Measurements from ENCODE around the gene HERPUD1.

The HERPUD1 gene

DNA sequence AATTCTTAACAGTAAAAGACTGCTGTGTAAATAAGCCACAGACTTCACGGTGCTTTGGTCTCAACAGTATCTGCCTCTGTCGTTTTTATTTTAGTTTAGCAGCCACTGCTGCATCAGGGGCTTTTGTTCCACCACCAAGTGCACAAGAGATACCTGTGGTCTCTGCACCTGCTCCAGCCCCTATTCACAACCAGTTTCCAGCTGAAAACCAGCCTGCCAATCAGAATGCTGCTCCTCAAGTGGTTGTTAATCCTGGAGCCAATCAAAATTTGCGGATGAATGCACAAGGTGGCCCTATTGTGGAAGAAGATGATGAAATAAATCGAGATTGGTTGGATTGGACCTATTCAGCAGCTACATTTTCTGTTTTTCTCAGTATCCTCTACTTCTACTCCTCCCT is 7.9 kb downstream of the HERPUD1 start:
- H3K9me3 Mint-ChIP-seq = no peaks in the 10 kb centered on the region
- H3K36me3 Mint-ChIP-seq = peaks cover 44% of the 10 kb centered on the region
- peaks cover 67% of the 10 kb centered on the region for H3K4me1 Mint-ChIP-seq
- H3K4me3 Mint-ChIP-seq = no peak overlapping the region
- H3K27me3 Mint-ChIP-seq = no peaks in the 10 kb centered on the region
- peak overlapping the region; percentile 35 for H3K27ac Mint-ChIP-seq

DNA sequence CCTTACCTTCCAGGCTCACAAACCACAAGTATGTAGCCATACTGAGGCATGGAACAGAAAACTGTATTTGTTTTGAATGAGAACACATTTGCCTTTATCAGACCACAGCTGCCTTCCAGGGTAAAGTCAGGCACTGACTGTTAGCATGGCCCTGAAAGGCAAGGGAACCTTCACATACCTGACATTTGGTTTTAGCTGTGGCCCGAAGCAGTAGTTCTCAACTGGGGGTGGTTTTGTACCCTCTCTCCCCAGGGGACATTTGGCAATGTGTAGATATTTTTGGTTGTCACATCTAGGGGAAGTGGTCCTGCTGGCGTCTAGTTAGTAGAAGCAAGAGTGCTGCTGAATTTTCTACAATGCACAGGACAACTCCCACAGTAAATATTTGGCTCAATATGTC is 9.2 kb downstream of the HERPUD1 start:
- H3K9me3 Mint-ChIP-seq = no peaks in the 10 kb centered on the region
- H3K4me3 Mint-ChIP-seq = no peak overlapping the region
- peaks cover 35% of the 10 kb centered on the region for H3K36me3 Mint-ChIP-seq
- H3K27ac Mint-ChIP-seq = peak overlapping the region; percentile 38
- H3K4me1 Mint-ChIP-seq = peaks cover 62% of the 10 kb centered on the region
- H3K27me3 Mint-ChIP-seq = no peaks in the 10 kb centered on the region

DNA sequence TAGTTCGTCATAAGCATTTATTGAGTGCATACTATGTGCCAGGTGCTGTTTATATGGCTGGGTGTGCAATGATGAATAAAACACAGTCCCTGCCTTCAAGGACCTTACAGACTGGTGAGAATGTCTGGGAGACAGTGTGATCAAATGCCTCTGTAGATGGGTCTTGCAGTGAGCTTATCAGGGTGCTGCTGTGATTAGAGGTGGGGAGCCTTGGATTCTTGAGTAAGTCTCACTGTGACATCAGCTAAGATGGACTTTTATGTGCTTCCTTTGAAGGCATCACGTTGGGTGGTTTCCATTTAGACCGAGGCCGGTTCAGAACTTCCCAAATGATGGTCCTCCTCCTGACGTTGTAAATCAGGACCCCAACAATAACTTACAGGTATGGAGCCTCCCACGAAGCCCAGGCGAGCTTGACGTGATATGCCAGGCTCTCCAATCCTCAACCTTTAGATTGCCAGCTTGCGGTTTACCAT is 10.0 kb downstream of the HERPUD1 start:
- no peaks in the 10 kb centered on the region for H3K27me3 Mint-ChIP-seq
- H3K36me3 Mint-ChIP-seq = peaks cover 31% of the 10 kb centered on the region
- H3K9me3 Mint-ChIP-seq = no peaks in the 10 kb centered on the region
- H3K4me3 Mint-ChIP-seq = no peak overlapping the region
- peaks cover 58% of the 10 kb centered on the region for H3K4me1 Mint-ChIP-seq
- H3K27ac Mint-ChIP-seq = peak overlapping the region; percentile 65

DNA sequence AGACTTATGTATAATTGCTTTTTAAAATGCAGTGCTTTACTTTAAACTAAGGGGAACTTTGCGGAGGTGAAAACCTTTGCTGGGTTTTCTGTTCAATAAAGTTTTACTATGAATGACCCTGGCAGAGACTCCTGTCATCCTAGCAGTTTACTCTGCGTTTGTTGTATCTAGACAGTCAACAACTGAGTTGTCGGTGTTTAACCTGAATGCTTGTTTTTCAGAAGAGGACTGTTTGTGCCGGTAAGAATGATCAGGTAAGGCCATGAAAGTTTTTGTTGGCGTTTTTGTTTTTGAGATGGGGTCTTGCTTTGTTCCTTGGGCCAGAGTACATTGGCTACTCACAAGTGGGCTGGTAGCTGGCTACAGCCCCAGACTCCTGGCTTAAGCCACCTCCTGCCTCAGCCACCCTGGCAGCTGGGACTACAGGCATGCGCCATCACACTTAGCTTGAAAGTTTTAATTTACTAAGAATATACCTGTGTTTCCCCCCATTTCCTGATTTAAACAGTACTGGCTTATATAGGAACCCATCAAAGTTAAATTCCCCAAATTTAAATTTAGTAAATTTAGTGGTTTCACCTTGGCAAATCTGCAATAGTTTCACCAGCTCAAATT is 11.9 kb downstream of the HERPUD1 start:
- Mint-ChIP-seq H3K4me1 (peaks cover 41% of the 10 kb centered on the region), H3K27me3 (no peaks in the 10 kb centered on the region), H3K4me3 (no peak overlapping the region), H3K9me3 (no peaks in the 10 kb centered on the region), H3K36me3 (peaks cover 20% of the 10 kb centered on the region), H3K27ac (peak overlapping the region; percentile 85)

DNA sequence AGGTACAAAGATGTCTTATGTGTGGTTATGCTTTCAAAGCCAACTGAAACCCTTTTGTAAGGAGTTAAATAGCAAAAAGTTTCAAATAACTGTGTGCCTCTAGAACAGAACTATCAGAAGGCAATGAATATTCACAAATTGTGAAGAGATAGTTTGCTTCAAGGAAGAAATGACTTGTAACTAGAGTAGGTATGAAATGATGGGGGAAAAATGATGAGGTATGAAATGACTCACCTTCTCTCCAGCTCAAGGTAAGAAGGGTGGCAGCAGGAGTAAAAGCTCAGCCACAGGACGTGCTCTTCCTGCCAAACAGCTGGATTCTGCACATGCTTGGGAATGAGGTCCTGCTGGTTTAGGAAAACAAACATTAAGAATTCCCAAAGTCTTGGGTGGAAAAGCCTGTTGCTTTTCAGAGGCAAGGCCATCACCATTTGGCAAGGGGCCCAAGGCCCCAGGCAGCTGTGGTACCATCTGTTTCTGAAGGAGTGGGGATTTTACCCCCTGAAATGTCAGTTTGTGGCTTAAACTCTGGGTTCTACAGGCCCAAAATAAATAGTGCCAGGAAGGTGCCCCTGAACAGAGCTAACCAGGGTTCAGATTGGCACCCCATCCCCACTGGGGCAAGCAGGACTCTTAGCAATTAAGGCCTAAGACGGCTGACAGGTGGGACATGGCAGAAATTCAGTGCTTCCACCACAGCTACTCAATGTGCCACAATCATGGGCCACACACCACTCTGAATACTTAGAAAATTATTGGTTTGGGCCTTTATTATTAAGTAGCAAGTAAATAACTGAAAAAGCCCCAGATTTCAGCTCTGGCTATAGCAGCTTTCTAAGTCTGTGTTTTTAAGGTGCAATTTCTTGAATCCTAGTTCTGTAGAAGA is 13.3 kb downstream of the HERPUD1 start:
- Mint-ChIP-seq H3K36me3 (peaks cover 14% of the 10 kb centered on the region), H3K27me3 (no peaks in the 10 kb centered on the region), H3K4me1 (peaks cover 28% of the 10 kb centered on the region), H3K27ac (peak overlapping the region; percentile 85), H3K4me3 (peak overlapping the region; percentile 15), H3K9me3 (no peaks in the 10 kb centered on the region)

DNA sequence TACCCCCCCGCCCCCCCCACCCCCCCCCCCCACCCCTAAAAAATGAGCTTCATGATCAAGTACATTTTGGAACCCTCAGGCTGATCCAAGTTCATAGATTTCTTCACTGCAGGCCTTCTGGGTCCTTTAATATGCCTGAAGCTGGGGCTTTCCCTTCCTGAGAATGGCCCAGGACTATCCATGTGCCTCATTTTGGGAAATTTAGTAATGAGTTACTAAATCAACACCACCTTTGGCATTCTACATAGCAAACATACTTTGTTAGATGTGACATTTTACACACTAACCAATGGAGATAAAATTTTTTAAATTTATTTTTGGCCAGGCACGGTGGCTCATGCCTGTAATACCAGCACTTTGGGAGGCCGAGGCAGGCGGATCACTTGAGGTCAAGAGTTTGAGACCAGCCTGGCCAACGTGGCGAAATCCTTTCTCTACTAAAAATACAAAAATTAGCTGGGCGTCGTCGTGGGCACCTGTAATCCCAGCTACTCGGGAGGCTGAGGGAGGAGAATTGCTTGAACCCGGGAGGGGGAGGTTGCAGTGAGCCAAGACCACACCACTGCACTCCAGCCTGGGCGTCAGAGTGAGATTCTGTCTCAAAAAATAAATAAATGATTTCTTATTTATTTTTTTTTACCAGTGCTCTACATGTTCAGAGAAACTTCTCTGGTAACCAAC is 14.0 kb downstream of the HERPUD1 start:
- peak overlapping the region; percentile 51 for H3K27ac Mint-ChIP-seq
- H3K4me3 Mint-ChIP-seq = no peak overlapping the region
- H3K27me3 Mint-ChIP-seq = no peaks in the 10 kb centered on the region
- peaks cover 34% of the 10 kb centered on the region for H3K4me1 Mint-ChIP-seq
- peaks cover 14% of the 10 kb centered on the region for H3K36me3 Mint-ChIP-seq
- no peaks in the 10 kb centered on the region for H3K9me3 Mint-ChIP-seq

DNA sequence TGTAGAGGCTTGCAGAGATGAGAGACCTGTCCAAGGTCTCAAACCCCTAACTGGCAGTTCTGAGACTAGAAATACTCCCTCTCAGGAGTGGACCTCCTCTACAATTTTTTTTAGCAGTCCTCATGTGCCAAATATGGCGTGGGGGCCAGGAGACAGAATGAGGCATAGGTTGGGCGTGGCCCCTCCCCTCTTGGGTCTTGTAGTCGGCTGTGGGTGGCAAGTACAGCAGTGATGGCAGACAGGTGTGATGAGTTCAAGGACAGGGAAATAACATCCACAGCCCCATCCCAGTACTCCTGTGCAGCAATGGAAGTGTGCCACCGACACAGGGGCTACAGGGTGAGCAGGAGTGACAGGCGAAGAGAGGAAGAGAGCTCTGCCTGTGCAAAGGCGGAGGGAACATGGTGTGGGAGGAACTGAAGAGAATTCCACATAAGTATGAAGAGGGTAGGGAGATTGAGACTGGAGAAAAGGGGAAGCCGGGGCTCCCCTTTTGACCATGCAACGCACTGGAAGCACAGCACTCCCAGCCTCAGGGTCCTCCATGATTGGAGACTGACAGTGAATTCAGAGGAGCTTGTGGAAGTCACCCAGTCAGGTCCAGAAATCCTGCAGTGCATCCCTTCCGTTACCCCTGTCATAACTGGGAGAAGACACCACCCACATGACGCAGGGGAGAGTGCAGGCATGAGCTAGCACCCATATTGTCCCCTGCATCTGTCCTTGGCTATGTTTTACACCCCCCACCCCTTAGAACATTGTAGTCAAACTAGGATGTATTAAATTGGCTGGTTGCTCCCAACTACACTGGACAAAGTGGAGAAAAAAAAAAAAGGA is 15.0 kb downstream of the HERPUD1 start:
- H3K4me1 Mint-ChIP-seq = peaks cover 40% of the 10 kb centered on the region
- H3K27me3 Mint-ChIP-seq = no peaks in the 10 kb centered on the region
- no peaks in the 10 kb centered on the region for H3K9me3 Mint-ChIP-seq
- peak overlapping the region; percentile 94 for H3K27ac Mint-ChIP-seq
- peaks cover 10% of the 10 kb centered on the region for H3K36me3 Mint-ChIP-seq
- H3K4me3 Mint-ChIP-seq = peak overlapping the region; percentile 1

DNA sequence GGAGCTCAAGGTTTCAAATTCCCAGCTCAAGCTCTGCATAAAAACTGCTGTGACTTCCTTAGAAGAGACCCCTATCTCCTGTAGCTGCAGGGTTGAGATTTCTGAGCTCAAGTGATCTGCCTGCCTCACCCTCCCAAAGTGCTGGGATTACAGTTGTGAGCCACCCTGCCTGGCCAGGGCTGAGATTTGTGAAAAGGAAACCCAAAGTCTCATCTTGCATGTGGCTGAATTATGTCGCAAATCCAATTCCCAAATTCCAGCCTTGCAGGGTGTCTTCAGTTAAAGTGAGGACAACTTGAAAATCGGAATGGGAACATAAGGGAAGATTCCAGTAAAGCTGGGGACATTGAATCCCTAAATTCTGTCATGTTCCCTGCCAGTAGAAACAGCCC is 15.7 kb downstream of the HERPUD1 start:
- H3K9me3 Mint-ChIP-seq = no peaks in the 10 kb centered on the region
- peaks cover 10% of the 10 kb centered on the region for H3K36me3 Mint-ChIP-seq
- H3K4me3 Mint-ChIP-seq = no peak overlapping the region
- H3K27me3 Mint-ChIP-seq = no peaks in the 10 kb centered on the region
- H3K27ac Mint-ChIP-seq = peak overlapping the region; percentile 65
- H3K4me1 Mint-ChIP-seq = peaks cover 40% of the 10 kb centered on the region

DNA sequence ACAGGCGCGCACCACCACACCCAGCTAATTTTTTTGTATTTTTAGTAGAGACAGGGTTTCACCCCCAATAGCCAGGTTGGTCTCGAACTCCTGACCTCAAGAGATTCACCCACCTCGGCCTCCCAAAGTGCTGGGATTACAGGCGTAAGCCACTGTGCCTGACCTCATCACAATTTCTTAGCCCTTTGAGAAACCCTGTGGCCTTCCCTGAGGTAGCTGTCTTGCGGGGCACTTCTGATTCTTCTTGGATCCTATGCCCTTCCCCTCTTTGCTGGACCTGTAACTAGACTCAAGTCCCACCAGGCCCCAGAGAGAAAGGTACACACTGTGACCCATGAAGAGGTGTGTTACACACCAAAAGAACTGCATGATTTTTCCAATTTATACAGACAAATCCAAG is 16.3 kb downstream of the HERPUD1 start:
- Mint-ChIP-seq H3K27me3 (no peaks in the 10 kb centered on the region), H3K27ac (peak overlapping the region; percentile 65)

DNA sequence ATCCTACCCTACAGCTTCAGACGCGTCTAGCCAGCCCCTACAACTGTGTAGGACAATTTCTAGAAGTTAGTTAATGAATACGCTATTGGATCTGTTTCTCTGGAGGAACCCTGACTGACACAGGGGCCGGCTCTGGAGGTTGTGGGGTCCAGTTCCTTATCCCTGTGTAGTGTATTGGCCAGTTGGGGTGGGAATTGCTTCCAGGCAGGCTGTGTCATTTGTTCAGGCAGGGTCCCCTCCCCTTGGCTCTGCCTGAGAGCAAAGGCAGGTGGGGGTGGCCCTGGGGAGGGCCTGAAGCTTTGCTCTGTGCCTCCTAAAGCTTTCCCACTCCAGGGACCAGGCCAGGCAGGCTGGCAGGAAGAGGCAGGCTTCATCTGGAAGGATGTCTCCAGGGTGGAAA is 18.1 kb downstream of the HERPUD1 start:
- Mint-ChIP-seq H3K4me3 (no peak overlapping the region), H3K4me1 (peaks cover 22% of the 10 kb centered on the region)

More for the DNA sequence above, 16.3 kb downstream of the HERPUD1 start:
- Mint-ChIP-seq H3K4me3 (no peak overlapping the region), H3K9me3 (no peaks in the 10 kb centered on the region), H3K36me3 (peaks cover 4% of the 10 kb centered on the region), H3K4me1 (peaks cover 36% of the 10 kb centered on the region)

DNA sequence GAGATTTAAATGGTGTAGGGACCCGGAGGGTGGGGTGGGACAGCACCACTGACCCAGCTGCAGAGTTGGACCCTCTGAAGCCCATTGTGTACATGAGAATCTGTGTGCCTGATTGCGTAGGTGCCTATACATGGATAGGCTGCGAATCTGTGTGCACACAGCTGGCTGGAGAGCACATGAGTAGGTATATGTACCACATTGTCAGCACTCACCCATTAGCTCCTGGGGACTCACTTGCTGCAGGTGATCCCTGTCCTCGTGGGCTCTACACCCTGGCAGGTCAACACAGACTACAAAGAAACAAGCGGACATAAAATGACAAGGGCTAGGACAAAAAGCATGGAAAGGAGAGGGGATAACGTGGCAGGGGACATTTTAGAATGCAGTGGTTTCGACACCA is 18.5 kb downstream of the HERPUD1 start:
- H3K4me3 Mint-ChIP-seq = no peak overlapping the region
- no peaks in the 10 kb centered on the region for H3K27me3 Mint-ChIP-seq
- peaks cover 18% of the 10 kb centered on the region for H3K4me1 Mint-ChIP-seq
- no peaks in the 10 kb centered on the region for H3K9me3 Mint-ChIP-seq
- H3K36me3 Mint-ChIP-seq = peaks cover 4% of the 10 kb centered on the region
- H3K27ac Mint-ChIP-seq = no peak overlapping the region

More for the DNA sequence above, 18.1 kb downstream of the HERPUD1 start:
- Mint-ChIP-seq H3K9me3 (no peaks in the 10 kb centered on the region), H3K27me3 (no peaks in the 10 kb centered on the region), H3K36me3 (peaks cover 4% of the 10 kb centered on the region), H3K27ac (no peak overlapping the region)

DNA sequence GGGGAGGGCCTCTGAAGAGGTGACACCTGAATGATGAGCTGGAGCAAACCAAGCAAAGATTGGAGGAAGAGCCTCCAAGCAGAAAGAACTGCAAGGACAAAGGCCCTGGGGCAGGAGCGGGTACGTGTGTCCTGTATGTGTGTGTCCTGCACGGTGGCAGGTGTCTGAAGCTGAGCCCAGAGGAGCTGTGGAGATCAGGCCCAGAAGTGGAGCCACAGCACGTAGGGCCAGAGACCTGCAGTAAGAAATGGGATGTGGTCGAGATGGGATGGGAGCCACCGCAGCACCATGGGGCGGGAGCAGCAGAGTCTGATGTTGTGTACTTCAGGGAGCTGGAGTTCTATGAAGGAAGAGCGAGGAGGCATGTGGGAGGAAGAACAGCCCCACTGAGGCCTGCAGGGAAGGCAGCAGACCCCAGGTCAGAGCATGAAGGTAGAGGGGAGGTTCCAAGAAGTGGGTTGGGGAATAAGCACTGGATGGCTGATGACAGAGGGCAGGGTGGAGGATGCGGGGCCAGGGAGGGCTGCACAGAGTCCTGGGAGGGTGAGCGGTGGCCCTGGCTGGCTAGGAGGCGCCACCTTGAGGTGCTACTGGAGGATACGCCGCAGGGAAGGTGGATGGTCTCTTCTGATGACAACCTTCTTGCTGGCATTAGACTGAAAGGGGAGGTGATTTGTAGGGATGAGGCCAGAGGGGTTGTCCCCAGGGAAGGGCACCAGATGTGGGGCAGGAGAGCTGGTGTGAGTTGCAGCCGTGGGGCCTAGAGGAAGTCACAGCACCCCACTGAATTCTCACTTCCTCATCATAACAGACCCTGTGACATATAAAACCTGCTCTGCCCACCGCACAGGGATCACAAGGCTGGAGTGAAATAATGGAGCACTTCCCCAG is 19.2 kb downstream of the HERPUD1 start:
- Mint-ChIP-seq H3K4me3 (no peak overlapping the region), H3K27ac (peak overlapping the region; percentile 80), H3K4me1 (peaks cover 18% of the 10 kb centered on the region), H3K9me3 (no peaks in the 10 kb centered on the region), H3K27me3 (no peaks in the 10 kb centered on the region), H3K36me3 (peaks cover 4% of the 10 kb centered on the region)

DNA sequence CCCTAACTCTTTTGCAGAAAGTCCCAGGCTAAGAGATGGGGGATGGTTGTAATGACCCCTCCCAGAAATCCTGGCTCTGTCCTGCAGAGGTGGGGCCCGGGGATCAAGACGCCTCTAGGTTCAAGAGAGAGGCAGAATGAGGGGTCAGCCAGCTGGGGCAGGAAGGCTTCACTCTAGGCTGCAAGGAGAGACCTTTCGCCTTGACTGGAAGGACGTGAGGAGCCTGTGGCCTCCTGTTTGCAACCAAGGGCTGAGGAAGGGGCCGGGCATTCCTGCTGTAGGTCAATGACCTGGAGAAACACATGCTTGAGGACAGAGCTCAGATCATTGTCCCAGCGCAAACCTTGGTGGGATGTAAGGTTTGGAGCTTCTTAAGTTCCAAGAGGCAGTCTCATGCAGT is 21.1 kb downstream of the HERPUD1 start:
- Mint-ChIP-seq H3K4me1 (peaks cover 13% of the 10 kb centered on the region), H3K9me3 (no peaks in the 10 kb centered on the region), H3K4me3 (no peak overlapping the region), H3K27ac (no peak overlapping the region), H3K36me3 (no peaks in the 10 kb centered on the region), H3K27me3 (no peaks in the 10 kb centered on the region)

DNA sequence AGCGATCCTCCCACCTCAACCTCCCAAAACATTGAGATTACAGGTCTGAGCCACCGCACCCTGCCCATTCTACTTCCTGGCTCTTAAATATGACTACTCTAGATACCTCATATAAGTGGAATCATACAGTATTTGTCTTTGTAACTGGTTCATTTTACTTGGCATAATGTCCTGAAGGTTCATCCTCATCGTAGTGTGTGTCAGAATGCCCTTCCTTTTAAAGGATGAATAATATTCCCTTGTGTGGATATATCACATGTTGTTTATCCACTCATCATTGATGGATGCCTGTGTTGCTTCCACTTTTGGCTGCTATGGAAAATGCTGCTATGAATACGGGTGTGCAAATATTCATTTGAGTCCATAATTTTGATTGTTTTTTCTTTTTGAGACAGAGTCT is 24.1 kb downstream of the HERPUD1 start:
- Mint-ChIP-seq H3K4me3 (no peak overlapping the region), H3K36me3 (no peaks in the 10 kb centered on the region), H3K9me3 (no peaks in the 10 kb centered on the region), H3K4me1 (peaks cover 5% of the 10 kb centered on the region), H3K27me3 (no peaks in the 10 kb centered on the region), H3K27ac (no peak overlapping the region)
